H9 (cell line): ENCODE results near the gene CERS1. TPM values are rescaled to one million over a fixed set of nuclear protein-coding genes. Genes with fewer than 3 reads are reported as not detected.

Experiments
- DNase-seq: peaks from one replicate; pipeline ENCODE4 v3.0.0-alpha.2; 2017
- H2AFZ ChIP-seq: one replicate; pipeline ENCODE4 v1.6.1; 2013; ENCODE audit warnings: mild to moderate bottlenecking, low read length, control low read depth, moderate library complexity
- H2AK5ac ChIP-seq: 2 replicates; pipeline ENCODE4 v1.6.1; 2013; ENCODE audit warnings: low read length, control low read depth, mixed read lengths; ENCODE audit not compliant: insufficient read length
- H2BK120ac ChIP-seq: one replicate; pipeline ENCODE4 v1.6.1; 2013; ENCODE audit warnings: low read depth, mild to moderate bottlenecking, low read length, control low read depth, inconsistent platforms; ENCODE audit not compliant: poor library complexity, severe bottlenecking
- H2BK12ac ChIP-seq: 2 replicates; pipeline ENCODE4 v1.6.1; 2013; ENCODE audit warnings: low read length, control low read depth, mixed read lengths, low read depth; ENCODE audit not compliant: insufficient read length
- H2BK15ac ChIP-seq: 2 replicates; pipeline ENCODE4 v1.6.1; 2013; ENCODE audit warnings: low read depth, low read length, control low read depth
- H2BK20ac ChIP-seq: one replicate; pipeline ENCODE4 v1.6.1; 2013; ENCODE audit warnings: low read depth, mild to moderate bottlenecking, low read length, control low read depth, inconsistent platforms; ENCODE audit not compliant: poor library complexity, severe bottlenecking
- H2BK5ac ChIP-seq: 2 replicates; pipeline ENCODE4 v1.6.1; 2013; ENCODE audit warnings: low read length, control low read depth, mixed read lengths; ENCODE audit not compliant: insufficient read length
- H3K14ac ChIP-seq: 2 replicates; pipeline ENCODE4 v1.6.1; 2013; ENCODE audit warnings: low read length, control low read depth; ENCODE audit not compliant: insufficient read depth
- H3K18ac ChIP-seq: 2 replicates; pipeline ENCODE4 v1.6.1; 2013; ENCODE audit warnings: low read depth, mild to moderate bottlenecking, mixed read lengths, low read length, control low read depth; ENCODE audit not compliant: insufficient read length
- H3K23ac ChIP-seq: 2 replicates; pipeline ENCODE4 v1.6.1; 2013; ENCODE audit warnings: low read length, control low read depth, mixed read lengths, low read depth; ENCODE audit not compliant: insufficient read length
- H3K23me2 ChIP-seq: 2 replicates; pipeline ENCODE4 v1.6.1; 2013; ENCODE audit warnings: low read depth, mild to moderate bottlenecking, mixed read lengths, low read length, control low read depth; ENCODE audit not compliant: insufficient read length, poor library complexity, severe bottlenecking
- H3K27ac ChIP-seq: 2 replicates; pipeline ENCODE4 v1.5.1; 2013; ENCODE audit warnings: low read length, control low read depth, mixed read lengths, low read depth; ENCODE audit not compliant: insufficient read length
- H3K27me3 ChIP-seq: 2 replicates; pipeline ENCODE4 v1.6.1; 2013; ENCODE audit warnings: low read length, control low read depth, inconsistent platforms; ENCODE audit not compliant: insufficient read depth
- H3K4ac ChIP-seq: 2 replicates; pipeline ENCODE4 v1.6.1; 2013; ENCODE audit warnings: low read depth, mild to moderate bottlenecking, control low read depth, inconsistent platforms, low read length, moderate library complexity
- H3K4me1 ChIP-seq: 2 replicates; pipeline ENCODE4 v1.6.1; 2013; ENCODE audit warnings: low read length, control low read depth, inconsistent platforms; ENCODE audit not compliant: insufficient read depth
- H3K4me2 ChIP-seq: 2 replicates; pipeline ENCODE4 v1.6.1; 2013; ENCODE audit warnings: low read length, control low read depth, mixed read lengths; ENCODE audit not compliant: insufficient read length, insufficient read depth
- H3K56ac ChIP-seq: 2 replicates; pipeline ENCODE4 v1.6.1; 2013; ENCODE audit warnings: low read depth, mild to moderate bottlenecking, mixed read lengths, low read length, control low read depth; ENCODE audit not compliant: insufficient read length
- H3K79me1 ChIP-seq: 2 replicates; pipeline ENCODE4 v1.6.1; 2013; ENCODE audit warnings: low read depth, mild to moderate bottlenecking, moderate library complexity, low read length, control low read depth, inconsistent platforms; ENCODE audit not compliant: insufficient read depth, poor library complexity, severe bottlenecking
- H3K79me2 ChIP-seq: 2 replicates; pipeline ENCODE4 v1.6.1; 2013; ENCODE audit warnings: low read length, control low read depth, inconsistent platforms; ENCODE audit not compliant: insufficient read depth
- H3K9ac ChIP-seq: 2 replicates; pipeline ENCODE4 v1.6.1; 2013; ENCODE audit warnings: low read length, control low read depth, mixed read lengths; ENCODE audit not compliant: insufficient read length; ENCODE audit errors: extremely low read depth
- H3K9me3 ChIP-seq: one replicate; pipeline ENCODE4 v1.6.1; 2013; ENCODE audit warnings: low read depth, low read length, inconsistent platforms; ENCODE audit not compliant: control insufficient read depth
- H3T11ph ChIP-seq: one replicate; pipeline ENCODE4 v1.6.1; 2013; ENCODE audit warnings: mild to moderate bottlenecking, low read length, control low read depth, inconsistent platforms
- H4K20me1 ChIP-seq: one replicate; pipeline ENCODE4 v1.6.1; 2013; ENCODE audit not compliant: control insufficient read depth, insufficient read length, insufficient read depth
- H4K5ac ChIP-seq: 2 replicates; pipeline ENCODE4 v1.6.1; 2013; ENCODE audit warnings: low read depth, mild to moderate bottlenecking, mixed read lengths, low read length, control low read depth; ENCODE audit not compliant: insufficient read length
- H4K8ac ChIP-seq: replicated peaks from 2 replicates; pipeline ENCODE4 v1.6.1; 2013; ENCODE audit warnings: low read length, control low read depth, mixed read lengths, low read depth; ENCODE audit not compliant: insufficient read length
- H4K91ac ChIP-seq: 2 replicates; pipeline ENCODE4 v1.6.1; 2013; ENCODE audit warnings: low read depth, mild to moderate bottlenecking, moderate library complexity, mixed read lengths, low read length, control low read depth; ENCODE audit not compliant: insufficient read length
- H3K27ac Mint-ChIP-seq, 3 experiments: 2 replicates in 2 of 3; 3 replicates in 1 of 3; pipeline ENCODE4 v1.8.0; 2020 to 2021; ENCODE audit warnings: mixed read lengths in 3 of 3, mild to moderate bottlenecking in 1 of 3, moderate library complexity in 1 of 3
- H3K27me3 Mint-ChIP-seq: 2 replicates; pipeline ENCODE4 v1.8.0; 2021; ENCODE audit warnings: low read depth, mild to moderate bottlenecking, moderate library complexity, mixed read lengths
- H3K36me3 Mint-ChIP-seq, 3 experiments: 2 replicates in 2 of 3; 3 replicates in 1 of 3; pipeline ENCODE4 v1.8.0; 2020 to 2021; ENCODE audit warnings: low read depth in 3 of 3, mixed read lengths in 3 of 3; ENCODE audit not compliant: insufficient read depth in 1 of 3
- H3K4me1 Mint-ChIP-seq, 2 experiments: 2 replicates each; pipeline ENCODE4 v1.8.0; 2020; ENCODE audit warnings: mixed read lengths in 2 of 2
- H3K4me3 Mint-ChIP-seq, 2 experiments: 2 replicates in 1 of 2; 3 replicates in 1 of 2; pipeline ENCODE4 v1.8.0; 2020 to 2021; ENCODE audit warnings: mild to moderate bottlenecking in 2 of 2, mixed read lengths in 2 of 2, moderate library complexity in 1 of 2
- H3K9me3 Mint-ChIP-seq, 2 experiments: 2 replicates in 1 of 2; 3 replicates in 1 of 2; pipeline ENCODE4 v1.8.0; 2020; ENCODE audit warnings: mild to moderate bottlenecking in 2 of 2, mixed read lengths in 2 of 2, moderate library complexity in 1 of 2
- WGBS: extraction: QIAGEN DNeasy Blood & Tissue Kit; methylation state at CpG from one replicate; pipeline ENCODE4 v1.1.7; 2013; ENCODE audit warnings: missing lambda C conversion rate, low lambda C conversion rate, mixed read lengths; ENCODE audit not compliant: insufficient read length; ENCODE audit errors: extremely low coverage; 5-methylcytosine and 5-hydroxymethylcytosine counted together
- total RNA-seq: library from RNA; stranded (reverse); gene quantifications from 2 replicates; pipeline ENCODE4 v1.2.1, GENCODE V29; 2021
- TF ChIP-seq, protein P1 (sequence below): fragments of 200-600 bp; sonication (generic); conservative IDR thresholded peaks from 3 replicates; pipeline ENCODE4 v1.8.0; 2021; ENCODE audit warnings: antibody characterized with exemption, mild to moderate bottlenecking

The CERS1 gene
- total RNA-seq, 1 experiment from 2014 or later: 19.3 TPM

- H3K36me3 Mint-ChIP-seq: peaks cover 1 to 19% (median 15%) of the 10 kb centered on the region in 3 experiments; a peak in 6 of 7 replicates
- Histone ChIP-seq H3K4me1 (no peaks in the 10 kb centered on the region), H4K8ac (no peak overlapping the region), H3K27ac (no peak overlapping the region), H3K4ac (no peak overlapping the region), H3K23me2 (no peaks in the 10 kb centered on the region), H4K5ac (no peak overlapping the region), H2BK15ac (no peak overlapping the region), H2BK5ac (no peak overlapping the region), H3K27me3 (no peaks in the 10 kb centered on the region; the same call in 1 of the 2 replicates), H3K79me2 (no peaks in the 10 kb centered on the region), H3K4me2 (no peak overlapping the region), H3K9me3 (no peaks in the 10 kb centered on the region), H3K79me1 (no peaks in the 10 kb centered on the region), H3K23ac (no peak overlapping the region), H3K18ac (no peak overlapping the region), H4K20me1 (no peaks in the 10 kb centered on the region), H2AK5ac (no peak overlapping the region), H2BK12ac (no peak overlapping the region), H2BK20ac (no peak overlapping the region), H3K14ac (no peak overlapping the region), H2AFZ (no peak overlapping the region), H4K91ac (no peak overlapping the region), H3K9ac (no peak overlapping the region), H2BK120ac (no peak overlapping the region), H3K56ac (no peak overlapping the region), H3T11ph (no peak overlapping the region)
- H3K4me1 Mint-ChIP-seq: 0 out of 4 replicates have a peak, but pooled peaks cover 0 to under 1% of the 10 kb centered on the region in 2 experiments
- no CpG with 5 or more reads among the region's 7 CpGs for whole genome bisulfite sequencing
- DNase-seq: no peak
- H3K27me3 Mint-ChIP-seq: peaks cover 15% of the 10 kb centered on the region
- H3K27ac Mint-ChIP-seq: no peak overlapping the region
- no peak overlapping the region for H3K4me3 Mint-ChIP-seq
- TF ChIP-seq, protein P1, sequence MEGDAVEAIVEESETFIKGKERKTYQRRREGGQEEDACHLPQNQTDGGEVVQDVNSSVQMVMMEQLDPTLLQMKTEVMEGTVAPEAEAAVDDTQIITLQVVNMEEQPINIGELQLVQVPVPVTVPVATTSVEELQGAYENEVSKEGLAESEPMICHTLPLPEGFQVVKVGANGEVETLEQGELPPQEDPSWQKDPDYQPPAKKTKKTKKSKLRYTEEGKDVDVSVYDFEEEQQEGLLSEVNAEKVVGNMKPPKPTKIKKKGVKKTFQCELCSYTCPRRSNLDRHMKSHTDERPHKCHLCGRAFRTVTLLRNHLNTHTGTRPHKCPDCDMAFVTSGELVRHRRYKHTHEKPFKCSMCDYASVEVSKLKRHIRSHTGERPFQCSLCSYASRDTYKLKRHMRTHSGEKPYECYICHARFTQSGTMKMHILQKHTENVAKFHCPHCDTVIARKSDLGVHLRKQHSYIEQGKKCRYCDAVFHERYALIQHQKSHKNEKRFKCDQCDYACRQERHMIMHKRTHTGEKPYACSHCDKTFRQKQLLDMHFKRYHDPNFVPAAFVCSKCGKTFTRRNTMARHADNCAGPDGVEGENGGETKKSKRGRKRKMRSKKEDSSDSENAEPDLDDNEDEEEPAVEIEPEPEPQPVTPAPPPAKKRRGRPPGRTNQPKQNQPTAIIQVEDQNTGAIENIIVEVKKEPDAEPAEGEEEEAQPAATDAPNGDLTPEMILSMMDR: no peak
- H3K9me3 Mint-ChIP-seq: no peaks in the 10 kb centered on the region; a peak in 1 of 5 replicates
These were observed 5.5 kb upstream of the CERS1 start for GRCh38 chr19:18901491-18901890.
